ENCODE results near the gene FOXP1.

Gene FOXP1

GRCh38 chr3:71195492-71195891, 388.0 kb downstream of the FOXP1 start:
- no peak for FAIRE-seq

- FAIRE-seq = no peak
Measured at GRCh38 chr3:71194785-71195184, 388.7 kb downstream of the FOXP1 start.

- FAIRE-seq = no peak
Measured at GRCh38 chr3:71191031-71191482, 392.5 kb downstream of the FOXP1 start.

GRCh38 chr3:71189480-71189879, 394.0 kb downstream of the FOXP1 start:
- no peak for FAIRE-seq

GRCh38 chr3:71187715-71188114, 395.8 kb downstream of the FOXP1 start:
- FAIRE-seq = no peak

GRCh38 chr3:71186801-71187200, 396.7 kb downstream of the FOXP1 start:
- FAIRE-seq = no peak

GRCh38 chr3:71185733-71186455, 397.6 kb downstream of the FOXP1 start:
- no peak for FAIRE-seq

- FAIRE-seq = no peak
Measured at GRCh38 chr3:71184252-71184651, 399.3 kb downstream of the FOXP1 start.

GRCh38 chr3:71183549-71183948, 400.0 kb downstream of the FOXP1 start:
- no peak for FAIRE-seq

GRCh38 chr3:71180524-71180923, 403.0 kb downstream of the FOXP1 start:
- FAIRE-seq = peak; percentile 68

GRCh38 chr3:71177375-71177774, 406.2 kb downstream of the FOXP1 start:
- no peak for FAIRE-seq

- FAIRE-seq = no peak
Measured at GRCh38 chr3:71176366-71176765, 407.2 kb downstream of the FOXP1 start.

- no peak for FAIRE-seq
Measured at GRCh38 chr3:71175691-71176365, 407.7 kb downstream of the FOXP1 start.

GRCh38 chr3:71172951-71173350, 410.6 kb downstream of the FOXP1 start:
- FAIRE-seq = no peak

- no peak for FAIRE-seq
Measured at GRCh38 chr3:71172189-71172588, 411.3 kb downstream of the FOXP1 start.

GRCh38 chr3:71171247-71171646, 412.3 kb downstream of the FOXP1 start:
- no peak for FAIRE-seq

- peak; percentile 36 for FAIRE-seq
Measured at GRCh38 chr3:71168880-71169411, 414.6 kb downstream of the FOXP1 start.

- no peak for FAIRE-seq
Measured at GRCh38 chr3:71168121-71168721, 415.3 kb downstream of the FOXP1 start.

- no peak for FAIRE-seq
Measured at GRCh38 chr3:71166339-71167240, 416.9 kb downstream of the FOXP1 start.

GRCh38 chr3:71164881-71165280, 418.6 kb downstream of the FOXP1 start:
- no peak for FAIRE-seq

- no peak for FAIRE-seq
Measured at GRCh38 chr3:71163198-71163918, 420.2 kb downstream of the FOXP1 start.

- FAIRE-seq = no peak
Measured at GRCh38 chr3:71162221-71162620, 421.3 kb downstream of the FOXP1 start.
